ENCODE data around the gene ZNF775. TPM values are rescaled to one million over a fixed set of nuclear protein-coding genes. Genes with fewer than 3 reads are reported as not detected.
A peak's percentile ranks its signal among the peaks of the same experiment; 100 is the strongest.

The ZNF775 gene
- total and polyA plus RNA-seq, 4 experiments from 2014 or later: 0.67 to 7.6 (median 4.9) TPM

DNA sequence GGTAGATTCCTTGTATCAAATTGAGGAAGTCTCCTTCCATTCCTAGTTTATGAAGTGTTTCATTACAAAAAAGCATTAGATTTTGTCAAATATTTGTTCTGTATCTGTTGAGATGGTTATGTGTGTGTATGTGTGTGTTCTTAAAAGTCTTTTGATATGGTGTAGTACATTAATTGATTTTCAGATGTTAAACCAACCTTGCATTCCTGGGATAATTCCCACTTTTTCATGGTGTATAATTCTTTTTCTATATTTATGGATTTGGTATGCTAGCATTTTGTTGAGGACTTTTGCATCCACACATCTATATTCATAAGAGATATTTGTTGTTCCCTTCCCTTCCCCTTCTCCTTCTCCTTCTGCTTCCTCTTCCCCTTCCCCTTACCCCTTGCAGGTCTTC is 62.4 kb downstream of the ZNF775 start:
- Mint-ChIP-seq H3K27ac (peak overlapping the region in 1 of 7 donors; percentile 22), H3K4me1 (peaks cover 12 to 24% (median 16%) of the 10 kb centered on the region in 4 donors), H3K27me3 (no peaks in the 10 kb centered on the region), H3K36me3 (no peaks in the 10 kb centered on the region), H3K9me3 (peaks cover 0 to 14% (median 10%) of the 10 kb centered on the region in 8 donors), H3K4me3 (no peak overlapping the region)
- Histone ChIP-seq H3K4me1 (ENCODE audit: insufficient read depth, low read length) (peaks cover 11% of the 10 kb centered on the region), H3K36me3 (ENCODE audit: insufficient read depth, low read length) (no peaks in the 10 kb centered on the region), H3K27ac (ENCODE audit: low read depth, low read length) (no peak overlapping the region), H3K9me3 (ENCODE audit: control insufficient read depth in 1 of 2, low read length in 2 of 2) (no peaks in the 10 kb centered on the region), H3K27me3 (ENCODE audit: insufficient read depth, low read length) (no peaks in the 10 kb centered on the region), H3K4me3 (ENCODE audit: low read length in 2 of 2) (no peak overlapping the region)
- intact Hi-C loops (cut with micrococcal nuclease): no loop called here
- ChIA-PET CTCF (ENCODE audit: partially characterized antibody) (no interaction called here), POLR2A (ENCODE audit: partially characterized antibody) (no interaction called here)
- no peak for DNase-seq

DNA sequence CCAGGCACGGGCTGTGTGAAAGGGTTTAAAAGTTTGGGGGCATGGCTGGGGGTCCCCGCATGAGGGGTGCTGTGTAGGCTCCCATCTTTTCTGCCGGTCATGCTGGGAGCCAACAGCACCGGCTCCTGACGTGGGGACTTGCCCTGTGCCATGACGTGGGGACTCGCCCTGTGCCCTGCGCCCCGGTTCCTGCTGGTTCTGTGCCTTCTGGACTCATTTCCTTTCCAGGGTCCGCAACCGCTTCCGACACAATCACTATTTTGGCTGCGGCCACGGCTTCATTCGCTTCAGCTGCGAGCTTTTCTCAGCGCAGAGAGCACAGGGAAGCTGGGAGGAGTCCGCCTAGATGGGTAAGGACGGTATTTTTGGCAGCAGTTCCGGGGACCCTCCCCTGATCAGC is 63.7 kb downstream of the ZNF775 start:
- Histone ChIP-seq H3K27me3 (ENCODE audit: insufficient read depth, low read length) (no peaks in the 10 kb centered on the region), H3K27ac (ENCODE audit: low read depth, low read length) (no peak overlapping the region), H3K4me1 (ENCODE audit: insufficient read depth, low read length) (peaks cover 24% of the 10 kb centered on the region), H3K9me3 (ENCODE audit: control insufficient read depth in 1 of 2, low read length in 2 of 2) (no peaks in the 10 kb centered on the region), H3K4me3 (ENCODE audit: low read length in 2 of 2) (no peak overlapping the region), H3K36me3 (ENCODE audit: insufficient read depth, low read length) (no peaks in the 10 kb centered on the region)
- Mint-ChIP-seq H3K27ac (no peak overlapping the region), H3K9me3 (peaks cover 0 to 14% (median 10%) of the 10 kb centered on the region in 8 donors), H3K27me3 (no peaks in the 10 kb centered on the region), H3K4me1 (peaks cover 18 to 37% (median 26%) of the 10 kb centered on the region in 4 donors), H3K4me3 (no peak overlapping the region), H3K36me3 (no peaks in the 10 kb centered on the region)
- intact Hi-C loops (cut with micrococcal nuclease): no loop called here
- POLR2A ChIA-PET (ENCODE audit: partially characterized antibody): interaction anchor here (1.0 to 1.4 kb wide), 2 partner anchors 125 to 313 kb away, joined by 3 to 5 read pairs; no protein-coding TSS in a partner anchor
- no peak for DNase-seq
- CTCF ChIA-PET (ENCODE audit: partially characterized antibody): no interaction called here

DNA sequence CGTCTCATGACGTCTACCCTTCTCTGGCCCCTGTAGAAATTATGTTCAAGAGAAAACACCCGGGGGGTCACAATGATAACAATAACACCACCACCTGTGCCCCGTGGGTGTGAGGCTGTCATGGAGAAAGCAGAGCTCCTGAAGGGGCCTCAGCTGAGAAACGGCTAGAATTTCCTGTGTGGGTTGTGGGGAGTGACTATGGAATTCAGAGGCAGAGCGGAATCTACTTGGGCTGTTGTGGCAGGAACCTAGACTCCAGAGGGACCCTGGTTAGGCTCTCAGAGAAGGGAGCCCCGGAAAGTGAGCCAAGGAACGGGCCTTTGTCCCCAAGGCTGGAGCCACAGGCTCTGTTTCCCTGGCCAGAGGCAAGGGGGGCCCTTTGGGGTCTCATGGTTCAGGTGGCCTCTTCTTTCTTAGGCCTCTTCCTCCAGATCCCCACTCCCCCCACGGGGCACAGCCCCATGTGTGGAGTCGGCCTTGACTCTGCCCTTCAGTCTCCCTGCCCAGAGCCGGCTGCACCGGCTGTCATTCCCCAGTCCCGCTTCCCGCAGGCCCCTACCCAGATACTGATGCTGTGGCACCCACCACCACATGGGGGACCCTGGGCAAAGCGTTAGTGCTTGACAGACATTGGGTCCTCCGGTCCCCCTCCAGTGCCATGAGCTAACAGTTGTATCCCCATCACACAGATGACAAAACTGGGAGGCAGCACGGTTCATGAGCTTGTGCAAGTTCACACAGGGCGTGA is 64.8 kb downstream of the ZNF775 start:
- Histone ChIP-seq H3K9me3 (ENCODE audit: control insufficient read depth in 1 of 2, low read length in 2 of 2) (no peaks in the 10 kb centered on the region), H3K36me3 (ENCODE audit: insufficient read depth, low read length) (no peaks in the 10 kb centered on the region), H3K27me3 (ENCODE audit: insufficient read depth, low read length) (no peaks in the 10 kb centered on the region), H3K27ac (ENCODE audit: low read depth, low read length) (no peak overlapping the region), H3K4me1 (ENCODE audit: insufficient read depth, low read length) (peaks cover 34% of the 10 kb centered on the region), H3K4me3 (ENCODE audit: low read length in 2 of 2) (no peak overlapping the region)
- H3K27me3 Mint-ChIP-seq: no peaks in the 10 kb centered on the region
- ChIA-PET CTCF (ENCODE audit: partially characterized antibody) (no interaction called here), POLR2A (ENCODE audit: partially characterized antibody) (interaction anchor here (1.0 to 31.1 kb wide), 4 partner anchors 30 to 312 kb away, joined by 3 to 1079 read pairs (median 519); partner anchors contain the start of gene GIMAP7)
- no peak for DNase-seq
- peak overlapping the region in 1 of 7 donors; percentile 63 for H3K27ac Mint-ChIP-seq
- no peaks in the 10 kb centered on the region for H3K36me3 Mint-ChIP-seq
- peaks cover 0 to 14% (median 10%) of the 10 kb centered on the region in 8 donors for H3K9me3 Mint-ChIP-seq
- peaks cover 28 to 44% (median 36%) of the 10 kb centered on the region in 4 donors for H3K4me1 Mint-ChIP-seq
- intact Hi-C loops (cut with micrococcal nuclease): no loop called here
- H3K4me3 Mint-ChIP-seq: no peak overlapping the region

DNA sequence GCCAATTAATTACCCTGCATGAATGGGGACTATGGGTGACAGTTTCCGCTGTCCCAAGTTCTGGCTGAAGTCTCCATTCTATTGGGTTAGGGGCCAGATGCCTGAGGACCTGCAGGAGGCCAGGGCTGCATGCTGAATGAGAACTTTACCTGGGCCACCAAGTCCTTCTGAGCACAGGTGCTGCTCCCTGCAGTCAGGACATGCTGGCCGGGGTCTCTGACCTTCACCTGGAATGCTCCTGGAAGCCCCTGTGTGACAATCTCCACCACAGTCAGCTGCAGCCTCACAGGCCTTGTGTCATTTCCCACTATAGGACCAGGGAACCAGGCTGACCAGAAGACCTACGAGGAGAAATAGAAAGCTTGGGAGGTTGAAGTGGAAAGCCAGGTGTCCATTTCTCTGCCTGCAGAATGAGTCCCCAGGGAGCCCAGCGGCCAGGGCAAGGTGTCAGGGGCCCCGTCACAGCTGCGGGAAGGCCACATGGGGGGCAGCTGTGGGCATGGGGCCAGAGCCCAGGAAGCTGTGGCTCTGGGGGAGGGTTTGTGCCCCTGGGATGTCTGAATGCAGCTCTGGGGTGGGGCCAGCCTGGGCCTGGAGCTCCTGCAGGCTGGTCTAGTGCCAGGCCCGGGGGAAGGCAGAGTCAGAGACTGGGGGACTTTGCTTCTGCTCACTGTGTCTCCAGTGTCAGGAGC is 65.7 kb downstream of the ZNF775 start:
- Mint-ChIP-seq H3K4me3 (no peak overlapping the region), H3K27me3 (no peaks in the 10 kb centered on the region), H3K36me3 (no peaks in the 10 kb centered on the region), H3K4me1 (peaks cover 31 to 44% (median 39%) of the 10 kb centered on the region in 4 donors), H3K9me3 (peaks cover 0 to 14% (median 10%) of the 10 kb centered on the region in 8 donors), H3K27ac (no peak overlapping the region)
- Histone ChIP-seq H3K4me3 (ENCODE audit: low read length in 2 of 2) (no peak overlapping the region), H3K27ac (ENCODE audit: low read depth, low read length) (no peak overlapping the region), H3K9me3 (ENCODE audit: control insufficient read depth in 1 of 2, low read length in 2 of 2) (no peaks in the 10 kb centered on the region), H3K27me3 (ENCODE audit: insufficient read depth, low read length) (no peaks in the 10 kb centered on the region), H3K36me3 (ENCODE audit: insufficient read depth, low read length) (no peaks in the 10 kb centered on the region), H3K4me1 (ENCODE audit: insufficient read depth, low read length) (peaks cover 42% of the 10 kb centered on the region)
- DNase-seq: no peak
- ChIA-PET POLR2A (ENCODE audit: partially characterized antibody) (interaction anchor here (1.0 to 31.1 kb wide), 10 partner anchors 11 to 311 kb away, joined by 3 to 1079 read pairs (median 118); partner anchors contain the start of genes GIMAP1, GIMAP2, GIMAP4 and GIMAP5), CTCF (ENCODE audit: partially characterized antibody) (interaction anchor here (1.1 to 8.1 kb wide), 6 partner anchors 39 to 334 kb away, joined by 3 to 107 read pairs (median 4); partner anchors contain the start of genes GIMAP2 and GIMAP4)
- intact Hi-C loops (cut with micrococcal nuclease): no loop called here

DNA sequence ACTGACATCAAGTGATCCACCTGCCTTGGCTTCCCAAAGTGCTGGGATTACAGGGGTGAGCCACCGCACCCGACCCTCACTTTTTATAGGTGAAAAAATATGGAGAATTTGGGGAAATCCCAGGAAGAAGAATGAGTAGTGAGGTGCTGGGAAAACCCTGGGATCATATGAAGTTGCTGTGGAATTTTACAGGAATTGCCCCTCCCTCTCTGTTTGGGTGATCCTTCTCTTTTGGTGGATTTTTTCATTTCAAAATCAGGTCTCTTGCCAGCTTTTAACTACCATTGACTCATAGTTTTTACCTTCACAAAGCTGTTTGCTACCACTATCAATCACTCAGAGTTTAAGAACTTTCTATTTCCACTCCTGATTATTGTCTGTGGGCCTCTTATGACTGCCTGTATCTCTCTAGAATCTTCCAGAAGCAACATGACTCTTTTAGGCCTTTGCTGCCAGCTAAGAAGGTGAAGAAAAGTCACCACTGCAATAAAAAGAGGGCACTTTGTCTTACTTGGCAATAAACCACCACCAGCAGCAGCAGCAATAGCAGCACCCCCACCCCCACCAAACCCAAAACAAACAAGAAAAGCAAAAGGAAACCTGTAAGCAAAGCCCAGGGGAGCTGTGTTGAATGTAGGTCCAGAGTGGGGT is 67.3 kb downstream of the ZNF775 start:
- H3K4me3 ChIP-seq (ENCODE audit: low read length in 2 of 2): no peak overlapping the region
- ChIA-PET POLR2A (ENCODE audit: partially characterized antibody) (interaction anchor here (0.5 to 31.1 kb wide), 17 partner anchors 27 to 310 kb away, joined by 3 to 1079 read pairs (median 5); partner anchors contain the start of genes GIMAP1, GIMAP2, GIMAP4 and GIMAP5), CTCF (ENCODE audit: partially characterized antibody) (interaction anchor here (1.1 to 10.5 kb wide), 13 partner anchors 33 to 332 kb away, joined by 3 to 146 read pairs (median 4); partner anchors contain the start of genes GIMAP2, GIMAP4, GIMAP6 and GIMAP7)
- peaks cover 30 to 50% (median 39%) of the 10 kb centered on the region in 4 donors for H3K4me1 Mint-ChIP-seq
- DNase-seq: peak in 3 of 5 donors; percentile 18 to 36 (median 21)
- peaks cover 44% of the 10 kb centered on the region for H3K4me1 ChIP-seq (ENCODE audit: insufficient read depth, low read length)
- intact Hi-C loops (cut with micrococcal nuclease): no loop called here
- peak overlapping the region; percentile 84 to 97 (median 92) for H3K27ac Mint-ChIP-seq
- H3K36me3 Mint-ChIP-seq: peaks cover 0 to 13% of the 10 kb centered on the region in 2 donors
- no peaks in the 10 kb centered on the region for H3K36me3 ChIP-seq (ENCODE audit: insufficient read depth, low read length)
- H3K27ac ChIP-seq (ENCODE audit: low read depth, low read length): no peak overlapping the region
- H3K27me3 Mint-ChIP-seq: no peaks in the 10 kb centered on the region
- peaks cover 0 to 12% (median 7%) of the 10 kb centered on the region in 8 donors for H3K9me3 Mint-ChIP-seq
- no peaks in the 10 kb centered on the region for H3K9me3 ChIP-seq (ENCODE audit: control insufficient read depth in 1 of 2, low read length in 2 of 2)
- H3K4me3 Mint-ChIP-seq: peak overlapping the region; percentile 25 to 100 (median 56)
- H3K27me3 ChIP-seq (ENCODE audit: insufficient read depth, low read length): no peaks in the 10 kb centered on the region

Measured in CD4-positive, alpha-beta memory T cell (primary cell).